Activated B cell treated with CpG ODN at 0.5 μM for 24 hours (primary cell): ENCODE measurements around the gene VOPP1. TPM values are rescaled to one million over a fixed set of nuclear protein-coding genes. Genes with fewer than 3 reads are reported as not detected.
A peak's percentile ranks its signal among the peaks of the same experiment; 100 is the strongest.

Experiments
- ATAC-seq: fragments of 200-7000 bp; cut with Tn5 transposase; one replicate; pipeline ENCODE4 v1.10.0; 2021; ENCODE audit warnings: low read depth, mild to moderate bottlenecking, moderate library complexity
- CTCF ChIA-PET: fragments of 350-600 bp; sonication (Branson Sonifier 250); formaldehyde crosslinking; loops from one replicate; lab custom pipeline; 2021; ENCODE audit warnings: antibody characterized with exemption; lab: Charles Lee
- POLR2A ChIA-PET: fragments of 350-600 bp; sonication (Branson Sonifier 250); formaldehyde crosslinking; loops from one replicate; lab custom pipeline; 2021; ENCODE audit warnings: antibody characterized with exemption; lab: Charles Lee
- DNase-seq: peaks from one replicate; pipeline ENCODE4 v3.0.0; 2022
- H3K27ac Mint-ChIP-seq: one replicate; pipeline ENCODE4 v1.8.0; 2020; ENCODE audit warnings: mixed read lengths
- H3K27me3 Mint-ChIP-seq: one replicate; pipeline ENCODE4 v1.8.0; 2021; ENCODE audit warnings: mixed read lengths
- H3K36me3 Mint-ChIP-seq: one replicate; pipeline ENCODE4 v1.8.0; 2021; ENCODE audit warnings: low read depth, mixed read lengths
- H3K4me1 Mint-ChIP-seq: one replicate; pipeline ENCODE4 v1.8.0; 2021; ENCODE audit warnings: mixed read lengths
- H3K4me3 Mint-ChIP-seq: one replicate; pipeline ENCODE4 v1.8.0; 2020; ENCODE audit warnings: mild to moderate bottlenecking, mixed read lengths
- H3K9me3 Mint-ChIP-seq: one replicate; pipeline ENCODE4 v1.8.0; 2020; ENCODE audit warnings: mixed read lengths
- intact Hi-C: fragments of 100-400 bp; cut with micrococcal nuclease; formaldehyde crosslinking; loops from one replicate; pipeline ENCODE4 v1.15.1; 2024
- total RNA-seq: library from RNA; stranded (reverse); gene quantifications from 2 replicates; pipeline ENCODE4 v1.2.3, GENCODE V29; 2022
- TF ChIP-seq, protein P1 (sequence below): fragments of 200-600 bp; IDR thresholded peaks from one replicate; pipeline ENCODE4 v1.8.0; 2022; ENCODE audit warnings: antibody characterized with exemption, mild to moderate bottlenecking

Gene VOPP1
- total RNA-seq, 1 donor from 2014 or later, result 438 TPM

DNA sequence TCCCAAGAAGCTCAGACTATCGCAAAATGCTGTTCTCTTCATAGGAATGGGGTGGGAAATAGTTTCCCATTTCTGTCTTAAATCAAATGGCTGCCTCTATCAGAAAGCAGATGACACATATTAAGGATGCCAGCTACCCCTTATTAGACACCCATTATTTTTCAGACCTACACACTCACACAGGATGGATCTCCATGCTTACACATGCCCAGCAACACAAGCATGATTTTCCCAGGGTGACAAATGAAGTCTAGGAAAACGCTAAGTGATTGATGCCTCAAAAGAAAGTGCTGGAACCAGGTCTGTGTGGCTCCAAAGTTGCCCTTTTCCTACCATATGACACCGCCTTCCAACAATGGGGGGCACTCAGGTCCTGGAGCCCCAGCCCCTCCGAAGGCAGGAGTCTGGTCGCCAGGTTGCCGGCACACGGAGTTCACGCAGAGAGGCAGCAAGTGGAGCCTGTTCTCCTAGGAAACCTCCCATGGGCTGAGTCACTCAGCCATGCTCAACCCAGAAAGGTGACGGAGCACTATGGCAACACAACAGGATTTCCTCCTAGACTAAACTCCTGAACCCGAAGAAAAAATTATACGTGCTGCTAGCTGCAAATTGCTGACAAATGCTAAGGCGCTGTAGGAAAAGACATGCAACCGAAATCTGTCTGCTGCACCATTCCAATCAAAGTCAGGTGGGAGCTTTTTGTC lies 19.8 kb downstream of the VOPP1 start:
- ChIA-PET POLR2A (interaction anchor here (0.6 to 2.2 kb wide), 9 partner anchors 14 to 554 kb away, joined by 3 to 9 read pairs (median 5); partner anchors contain the start of gene CHCHD2), CTCF (no interaction called here)
- Mint-ChIP-seq H3K9me3 (no peaks in the 10 kb centered on the region), H3K36me3 (peaks cover 78% of the 10 kb centered on the region), H3K27me3 (no peaks in the 10 kb centered on the region), H3K4me1 (peaks cover 98% of the 10 kb centered on the region), H3K4me3 (peak overlapping the region; percentile 5), H3K27ac (peak overlapping the region; percentile 63)
- ATAC-seq (no peak), DNase-seq (no peak)
- intact Hi-C loops, result no loop called here
- TF ChIP-seq, protein P1, sequence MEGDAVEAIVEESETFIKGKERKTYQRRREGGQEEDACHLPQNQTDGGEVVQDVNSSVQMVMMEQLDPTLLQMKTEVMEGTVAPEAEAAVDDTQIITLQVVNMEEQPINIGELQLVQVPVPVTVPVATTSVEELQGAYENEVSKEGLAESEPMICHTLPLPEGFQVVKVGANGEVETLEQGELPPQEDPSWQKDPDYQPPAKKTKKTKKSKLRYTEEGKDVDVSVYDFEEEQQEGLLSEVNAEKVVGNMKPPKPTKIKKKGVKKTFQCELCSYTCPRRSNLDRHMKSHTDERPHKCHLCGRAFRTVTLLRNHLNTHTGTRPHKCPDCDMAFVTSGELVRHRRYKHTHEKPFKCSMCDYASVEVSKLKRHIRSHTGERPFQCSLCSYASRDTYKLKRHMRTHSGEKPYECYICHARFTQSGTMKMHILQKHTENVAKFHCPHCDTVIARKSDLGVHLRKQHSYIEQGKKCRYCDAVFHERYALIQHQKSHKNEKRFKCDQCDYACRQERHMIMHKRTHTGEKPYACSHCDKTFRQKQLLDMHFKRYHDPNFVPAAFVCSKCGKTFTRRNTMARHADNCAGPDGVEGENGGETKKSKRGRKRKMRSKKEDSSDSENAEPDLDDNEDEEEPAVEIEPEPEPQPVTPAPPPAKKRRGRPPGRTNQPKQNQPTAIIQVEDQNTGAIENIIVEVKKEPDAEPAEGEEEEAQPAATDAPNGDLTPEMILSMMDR, result no peak

DNA sequence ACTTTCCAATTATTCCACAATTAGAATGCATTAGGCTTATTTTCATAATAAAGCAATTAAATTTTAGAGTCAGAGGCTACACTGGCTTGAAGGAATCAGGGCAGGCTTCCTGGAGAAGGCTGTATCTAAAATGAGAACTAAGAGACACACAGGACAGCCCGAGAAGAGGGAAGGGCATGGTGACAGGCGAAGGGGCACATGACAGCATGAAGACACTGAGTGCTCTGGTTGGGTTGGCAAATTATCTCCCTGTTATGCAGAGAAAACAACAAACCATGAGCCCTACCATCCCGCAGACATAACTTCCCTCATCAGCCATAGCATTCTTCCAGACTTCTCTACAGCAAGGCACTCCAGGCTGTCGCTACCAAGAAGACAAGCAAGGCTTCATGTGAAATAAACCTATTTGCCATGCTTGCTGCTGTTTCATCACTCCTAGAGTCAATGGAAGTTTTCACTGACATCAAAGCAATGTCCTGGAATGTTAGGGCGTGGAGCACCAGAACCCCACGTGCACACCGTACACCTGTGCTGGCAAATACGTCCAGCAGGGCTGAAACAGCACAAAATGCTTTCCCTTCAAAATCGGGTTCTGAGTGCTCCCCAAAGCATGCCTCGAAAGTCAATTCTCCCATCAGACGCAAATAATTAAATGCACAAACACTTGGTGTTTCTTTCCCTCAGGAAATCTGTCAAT lies 21.3 kb downstream of the VOPP1 start:
- intact Hi-C loops, result no loop called here
- peak overlapping the region; percentile 38 for H3K4me3 Mint-ChIP-seq
- DNase-seq (no peak), ATAC-seq (no peak)
- TF ChIP-seq, protein P1, result no peak
- peaks cover 65% of the 10 kb centered on the region for H3K36me3 Mint-ChIP-seq
- no peaks in the 10 kb centered on the region for H3K27me3 Mint-ChIP-seq
- ChIA-PET POLR2A (interaction anchor here (0.7 to 22.9 kb wide), 6 partner anchors 8 to 61 kb away, joined by 3 to 651 read pairs (median 6); partner anchors contain the start of gene VOPP1), CTCF (interaction anchor here (1.4 kb wide), 1 partner anchor 36 kb away, joined by 4 read pairs; no protein-coding TSS in a partner anchor)
- no peaks in the 10 kb centered on the region for H3K9me3 Mint-ChIP-seq
- H3K4me1 Mint-ChIP-seq, result peaks cover 97% of the 10 kb centered on the region
- peak overlapping the region; percentile 63 for H3K27ac Mint-ChIP-seq

DNA sequence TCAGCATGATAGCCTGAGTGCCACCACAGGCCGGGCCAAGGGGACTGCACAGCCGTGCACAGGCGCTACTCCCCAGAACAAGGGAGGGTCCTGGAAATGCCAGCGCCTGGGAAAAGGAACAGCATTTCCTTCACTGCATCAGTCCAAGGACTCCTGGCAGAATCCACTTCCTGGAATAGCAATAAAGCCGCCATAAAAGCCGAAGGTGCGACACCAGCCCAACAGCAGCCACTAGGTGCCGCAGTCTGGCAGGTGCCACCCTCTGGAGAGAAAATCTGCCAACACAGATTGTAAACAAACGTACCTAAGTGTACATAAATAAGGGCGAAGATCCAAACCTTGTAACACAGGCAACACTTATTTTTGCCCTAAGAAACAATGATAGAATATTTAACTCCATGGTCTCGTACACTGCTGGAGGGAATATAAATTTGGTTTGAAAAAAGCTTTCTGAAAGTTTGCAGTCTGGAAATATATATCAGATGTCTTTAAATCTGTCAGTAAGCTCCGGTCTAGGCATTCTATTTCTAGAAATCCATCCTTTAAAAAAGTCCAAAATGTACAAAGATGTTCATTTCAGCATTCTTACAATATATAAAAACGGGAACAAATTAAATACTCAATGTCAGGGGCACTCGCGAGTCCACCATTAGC lies 22.2 kb downstream of the VOPP1 start:
- TF ChIP-seq, protein P1, result no peak
- ATAC-seq (no peak), DNase-seq (no peak)
- intact Hi-C loops, result no loop called here
- Mint-ChIP-seq H3K4me1 (peaks cover 97% of the 10 kb centered on the region), H3K27ac (peak overlapping the region; percentile 77), H3K36me3 (peaks cover 61% of the 10 kb centered on the region), H3K4me3 (peak overlapping the region; percentile 79), H3K27me3 (no peaks in the 10 kb centered on the region), H3K9me3 (no peaks in the 10 kb centered on the region)
- ChIA-PET CTCF (interaction anchor here (1.0 to 3.2 kb wide), 5 partner anchors 15 to 48 kb away, joined by 3 to 16 read pairs (median 4); no protein-coding TSS in a partner anchor), POLR2A (interaction anchor here (0.7 to 22.9 kb wide), 7 partner anchors 8 to 20 kb away, joined by 3 to 651 read pairs (median 20); partner anchors contain the start of gene VOPP1)

DNA sequence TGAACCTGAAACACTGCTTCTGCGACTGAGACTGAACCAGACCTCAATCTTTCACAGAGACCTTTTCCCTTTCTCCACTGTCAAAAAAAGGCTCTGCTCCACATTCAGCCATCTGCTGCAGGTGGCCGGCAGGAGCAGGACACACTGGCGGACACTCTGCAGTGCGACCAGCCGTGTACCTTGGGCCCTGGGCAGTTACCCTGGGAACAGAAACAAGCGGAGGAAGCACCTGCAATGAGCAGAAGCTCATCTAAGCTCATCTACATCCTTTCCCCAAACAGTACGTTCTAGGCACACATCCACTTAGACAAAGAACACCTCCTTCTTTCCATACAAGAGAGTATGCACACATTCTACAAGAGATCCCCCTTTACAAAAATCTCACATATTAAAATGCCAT lies 22.8 kb downstream of the VOPP1 start:
- H3K36me3 Mint-ChIP-seq, result peaks cover 59% of the 10 kb centered on the region
- CTCF ChIA-PET, result interaction anchor here (1.0 to 3.2 kb wide), 6 partner anchors 9 to 49 kb away, joined by 3 to 16 read pairs (median 4); no protein-coding TSS in a partner anchor
- no peak for DNase-seq
- peak; percentile 35 for ATAC-seq
- TF ChIP-seq, protein P1, result no peak
- POLR2A ChIA-PET, result interaction anchor here (0.8 to 22.9 kb wide), 7 partner anchors 9 to 23 kb away, joined by 3 to 651 read pairs (median 20); partner anchors contain the start of gene VOPP1
- peaks cover 96% of the 10 kb centered on the region for H3K4me1 Mint-ChIP-seq
- H3K9me3 Mint-ChIP-seq, result no peaks in the 10 kb centered on the region
- H3K4me3 Mint-ChIP-seq, result peak overlapping the region; percentile 79
- H3K27me3 Mint-ChIP-seq, result no peaks in the 10 kb centered on the region
- intact Hi-C loops, result loop anchor here (1.0 kb wide), 1 partner anchor 9 kb away; no protein-coding TSS in a partner anchor
- H3K27ac Mint-ChIP-seq, result peak overlapping the region; percentile 77
